GM21825 (cell line): ENCODE data around the gene MGAT4A.

Experiments
- ATAC-seq: cut with Tn5 transposase; IDR thresholded peaks from one replicate; pipeline ENCODE4 v1.9.1; 2021; ENCODE audit warnings: mild to moderate bottlenecking, moderate library complexity; ENCODE audit not compliant: unreplicated experiment

MGAT4A gene

DNA sequence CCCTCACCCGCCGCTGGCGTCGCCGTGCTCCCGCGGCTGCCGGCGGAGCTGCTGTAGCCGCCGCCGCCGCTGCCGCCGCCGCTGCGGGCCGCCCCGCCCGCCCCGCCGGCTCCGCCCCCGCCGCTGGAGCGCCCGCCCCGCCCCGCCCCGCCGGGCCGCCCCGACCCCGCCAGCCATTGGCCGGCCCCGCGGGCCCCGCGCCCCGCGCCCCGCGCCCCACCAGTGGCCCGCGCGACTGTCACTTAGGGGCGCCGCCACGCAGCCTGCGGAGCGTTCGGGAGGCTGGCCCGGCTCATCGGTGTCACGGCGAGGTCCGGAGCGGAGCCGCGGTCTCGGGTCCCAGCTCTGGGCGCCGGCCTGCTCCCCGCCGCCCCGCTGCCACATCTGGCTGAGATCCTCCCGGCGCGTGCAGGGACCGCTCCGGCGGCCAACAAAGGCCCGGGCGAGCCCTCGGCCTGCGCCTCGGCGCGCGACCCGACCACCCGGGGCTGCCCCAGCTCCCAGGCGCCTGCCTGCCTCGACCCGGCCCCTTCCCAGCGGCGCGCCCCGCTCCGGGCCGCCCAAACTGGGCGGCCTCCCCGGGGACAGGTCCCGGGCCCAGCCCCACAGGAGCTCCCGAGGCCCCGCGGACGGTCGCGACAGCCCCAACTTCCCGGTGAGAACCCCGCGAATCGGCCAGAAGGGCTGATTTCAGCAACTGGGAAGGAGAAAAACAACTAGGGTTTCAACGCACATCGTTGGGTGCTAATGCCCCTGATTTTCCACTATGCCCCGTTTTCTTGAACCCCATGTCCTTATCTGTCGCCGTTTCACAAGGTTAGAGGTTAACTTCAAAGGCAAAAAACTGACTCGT is at the start of gene MGAT4A:
TSS of gene MGAT4A (minus strand) at position 92 of the 853 bp plus-strand sequence. CDS start 4,800 bp downstream, outside the sequence.
- peak; percentile 82 for ATAC-seq

DNA sequence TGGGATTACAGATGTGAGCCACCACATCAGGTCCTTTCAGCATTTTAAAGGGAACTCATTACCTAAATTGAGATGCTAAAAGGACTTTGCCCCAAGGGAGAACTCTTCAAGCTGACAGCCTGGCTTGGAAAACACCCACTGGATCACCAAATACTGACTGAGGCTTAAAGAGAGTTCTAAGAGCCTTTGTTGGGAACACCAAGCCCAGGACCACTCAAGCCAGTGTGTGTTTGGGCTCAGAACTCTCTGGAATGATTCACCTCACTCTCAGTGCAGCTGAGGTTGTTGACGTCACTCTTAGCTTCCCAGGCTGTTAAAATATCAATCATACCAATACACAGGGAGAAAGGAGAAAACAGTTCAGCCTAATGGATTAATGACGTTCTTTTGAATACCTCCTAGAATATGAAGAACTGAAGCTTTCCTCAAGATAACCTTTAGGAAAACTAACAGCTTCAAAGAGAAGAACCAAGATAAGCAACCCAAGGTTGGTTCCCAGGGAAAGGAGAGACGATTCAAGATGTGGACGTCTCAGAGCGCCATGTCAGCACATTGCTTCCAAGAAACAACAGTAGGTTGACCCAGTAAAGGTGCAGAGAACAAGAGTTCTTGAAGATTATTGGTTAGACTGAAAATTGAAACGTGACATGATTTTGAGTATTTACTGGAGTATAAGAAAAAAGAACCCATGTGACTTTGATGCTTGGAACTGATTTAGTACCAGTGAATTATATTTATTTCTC is 48.0 kb upstream of the MGAT4A start:
- ATAC-seq, result no peak

DNA sequence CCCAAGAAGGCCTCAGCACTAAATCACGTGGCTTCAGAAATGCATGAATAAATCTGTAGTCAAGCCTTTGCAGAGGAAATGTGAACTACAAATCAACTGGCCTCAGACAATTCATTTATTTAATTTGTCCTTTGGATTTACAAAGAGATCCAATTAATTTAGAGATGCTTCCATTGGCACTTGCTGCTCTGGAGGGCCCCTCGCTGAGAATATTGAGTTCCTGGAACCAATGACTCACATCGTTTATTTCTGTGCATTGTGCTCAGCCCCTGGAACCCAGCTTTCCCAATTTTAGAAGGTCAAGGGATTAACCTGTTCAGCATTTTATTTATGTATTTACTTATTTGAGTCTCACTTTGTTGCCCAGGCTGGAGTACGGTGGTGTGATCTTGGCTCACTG is 47.2 kb upstream of the MGAT4A start:
- ATAC-seq, result no peak

DNA sequence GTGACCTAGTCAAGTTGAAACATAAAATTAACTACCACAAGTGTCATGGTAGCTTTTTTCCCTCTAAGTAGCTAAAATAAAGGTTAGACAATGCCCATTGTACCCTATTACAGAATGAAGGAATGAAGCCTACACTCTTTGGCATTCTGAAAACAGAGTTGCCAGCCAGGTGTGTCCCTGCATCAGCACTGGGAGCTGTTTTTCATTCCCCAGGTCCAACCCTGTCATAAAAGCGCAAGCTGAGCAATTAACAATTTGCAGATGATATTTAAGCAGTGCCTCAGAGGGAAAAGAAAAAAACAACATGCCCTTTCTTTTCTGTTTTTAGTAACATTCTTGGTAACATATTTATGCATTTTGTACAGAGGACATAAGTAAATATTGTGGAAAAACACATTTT is 46.8 kb upstream of the MGAT4A start:
- ATAC-seq, result no peak

DNA sequence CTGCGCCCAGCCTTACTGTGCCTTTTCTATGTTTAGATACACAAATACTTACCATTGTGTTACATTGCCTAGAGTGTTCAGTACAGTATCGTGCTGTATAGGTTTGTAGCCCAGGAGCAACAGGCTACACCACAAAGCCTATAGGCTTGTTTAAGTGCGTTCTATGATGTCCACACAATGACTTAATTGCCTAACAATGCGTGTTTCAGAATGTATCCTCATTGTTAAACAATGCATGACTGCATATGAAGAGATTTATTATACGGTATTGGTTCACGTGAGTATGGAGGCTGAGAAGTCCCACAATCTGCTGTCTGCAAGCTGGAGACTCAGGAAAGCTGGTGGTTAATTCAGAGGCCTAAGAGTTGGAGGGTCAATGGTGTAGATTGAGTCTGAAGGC is 46.1 kb upstream of the MGAT4A start:
- no peak for ATAC-seq

DNA sequence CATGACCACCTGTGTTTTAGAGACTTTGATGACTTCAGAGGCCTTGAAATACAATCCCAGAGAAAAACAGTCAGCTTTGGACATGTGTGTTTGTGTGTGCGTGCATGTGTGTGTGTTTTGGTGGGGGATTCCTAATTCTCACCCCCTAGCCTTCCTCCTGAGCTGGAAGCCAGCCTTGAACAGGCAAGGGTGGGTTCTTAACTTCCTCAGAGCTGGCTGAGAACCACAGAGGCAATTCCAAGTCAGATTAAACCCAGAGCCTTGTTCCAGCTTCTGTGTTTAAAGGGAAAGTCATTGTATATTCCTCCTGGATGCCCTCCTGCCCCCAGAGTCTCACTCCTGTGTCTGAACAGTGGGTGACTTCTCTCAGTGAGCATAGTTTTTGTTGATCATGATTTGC is 45.2 kb upstream of the MGAT4A start:
- no peak for ATAC-seq

DNA sequence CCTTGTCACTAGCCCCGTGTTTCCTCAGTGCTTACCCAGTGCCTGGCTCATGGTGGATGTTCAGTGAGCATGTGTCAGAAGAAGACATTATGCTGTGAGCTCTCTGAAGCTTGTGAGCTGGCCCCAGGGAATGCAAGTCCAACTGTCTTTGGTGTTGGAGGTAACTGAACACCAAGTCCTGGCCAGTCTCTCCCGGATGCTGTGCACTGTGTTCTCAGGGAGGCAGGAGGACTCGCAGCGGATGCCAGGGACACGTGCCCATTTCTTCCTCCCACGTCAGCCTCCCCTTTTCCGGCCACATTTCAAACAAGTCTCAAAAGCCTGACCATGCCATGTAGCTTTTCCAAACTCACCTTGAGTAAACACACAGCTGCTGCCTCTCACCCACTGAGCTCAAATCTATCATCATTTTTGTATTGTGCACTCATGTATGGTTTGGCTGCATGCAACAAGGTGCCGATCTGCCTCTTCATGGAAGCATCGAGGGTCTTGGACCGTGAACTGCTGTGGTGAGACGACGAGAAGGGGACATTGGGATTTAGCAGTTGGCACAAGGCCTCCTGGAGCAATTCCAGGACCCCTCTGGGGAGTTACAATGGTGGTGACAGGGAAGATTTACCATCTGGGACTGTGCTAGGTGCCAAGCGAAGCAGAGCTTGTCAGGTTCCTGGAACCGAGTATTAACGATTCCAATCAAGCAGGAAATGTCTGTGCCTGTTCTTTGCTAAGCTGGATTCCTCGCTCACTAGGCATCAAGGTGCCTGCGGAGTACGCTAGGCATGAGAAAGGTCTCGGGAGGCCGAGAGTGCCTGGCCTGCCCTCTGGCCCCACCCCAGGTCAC is 44.4 kb upstream of the MGAT4A start:
- ATAC-seq, result no peak

DNA sequence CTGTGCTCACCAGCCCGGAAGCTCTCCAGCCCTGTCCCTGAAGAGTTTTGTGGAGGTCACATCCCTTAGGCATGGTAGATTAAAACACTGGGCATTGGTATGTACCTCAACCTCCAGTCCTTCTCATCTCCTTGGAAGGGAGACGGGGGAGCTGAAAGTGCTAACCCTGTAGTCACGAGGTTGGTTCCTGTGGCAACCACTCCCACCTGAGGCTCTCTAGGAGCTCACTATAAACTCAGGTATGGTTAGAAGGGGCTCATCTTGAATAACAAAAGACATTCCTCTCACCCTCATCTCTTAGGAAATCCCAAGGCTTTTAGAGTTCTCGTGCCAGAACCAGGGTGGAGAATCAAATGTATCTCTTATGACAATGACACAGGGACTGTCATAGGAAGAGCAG is 43.0 kb upstream of the MGAT4A start:
- ATAC-seq, result no peak

DNA sequence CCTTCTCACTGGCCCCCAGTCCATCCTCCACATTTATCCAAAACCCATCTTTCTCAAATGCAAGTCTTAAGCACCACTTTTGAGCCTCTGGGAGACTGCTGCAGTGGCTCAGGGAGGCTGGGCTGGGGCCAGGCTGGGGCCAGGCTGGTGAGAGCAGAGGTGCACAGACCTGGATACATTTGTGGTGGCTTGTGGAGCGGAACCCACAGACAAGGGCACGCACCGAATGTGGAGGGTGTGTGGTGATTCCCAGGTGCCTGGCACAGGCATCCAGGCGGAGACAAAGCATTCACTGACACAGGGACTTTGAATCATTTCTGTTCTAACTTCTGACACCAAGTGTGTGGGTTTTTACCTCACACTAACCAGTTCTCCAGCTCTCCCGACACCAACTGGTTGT is 42.2 kb upstream of the MGAT4A start:
- ATAC-seq, result no peak

DNA sequence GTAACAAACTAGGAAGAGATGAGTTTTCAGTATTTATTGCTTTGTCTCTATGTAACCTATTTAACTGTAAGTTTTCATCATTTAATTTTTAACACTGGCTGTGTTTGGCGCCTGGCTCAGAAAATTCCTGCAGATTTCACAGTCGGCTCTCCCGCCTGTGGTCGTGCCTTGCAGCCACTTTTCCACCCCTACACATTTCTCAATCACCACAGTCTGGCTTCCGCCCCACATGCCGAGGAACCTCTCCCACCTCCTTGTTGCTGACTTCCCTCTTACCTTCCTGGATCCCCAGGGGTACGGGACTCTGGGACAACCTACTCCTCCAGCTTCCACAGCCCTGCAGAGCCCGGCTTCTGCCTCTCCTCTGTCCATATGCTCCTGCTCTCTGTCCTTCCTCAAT is 41.6 kb upstream of the MGAT4A start:
- ATAC-seq, result no peak

DNA sequence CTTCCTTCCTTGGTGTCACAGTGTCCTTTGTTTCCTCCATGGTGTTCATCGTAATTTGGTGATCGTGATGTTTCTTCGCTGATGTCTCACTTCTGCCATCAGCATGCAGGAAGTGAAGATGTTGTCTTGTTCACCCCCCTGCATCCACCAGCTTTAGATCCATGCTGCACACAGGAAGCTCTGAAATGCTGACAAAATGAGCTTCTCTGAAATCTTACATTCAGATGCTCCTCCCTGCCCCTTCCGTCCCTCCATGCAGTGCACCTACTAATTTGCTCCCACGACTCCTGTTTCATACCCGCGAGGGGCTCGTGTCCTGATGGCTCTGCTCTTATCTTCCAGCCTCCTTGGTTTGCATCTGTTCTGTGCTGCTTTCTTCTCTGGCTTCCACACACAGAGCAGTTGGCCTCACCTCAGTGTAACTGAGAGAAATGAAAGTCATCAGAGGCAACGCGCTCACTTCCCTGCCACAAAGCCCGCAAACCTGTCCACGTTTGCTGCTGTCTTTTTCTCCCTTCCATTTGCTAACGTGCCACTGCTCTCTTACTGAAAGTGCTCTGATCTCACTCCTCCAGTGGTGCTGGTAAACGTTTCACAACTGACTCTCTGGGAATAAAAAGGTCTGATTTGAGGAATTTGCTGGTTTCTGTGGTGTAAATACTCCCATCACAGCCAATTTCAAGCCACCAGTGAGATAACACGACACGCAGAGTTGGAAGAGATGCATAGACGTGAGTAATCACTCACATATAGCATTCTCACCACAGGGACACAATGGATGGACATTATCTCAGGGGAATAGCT is 41.0 kb upstream of the MGAT4A start:
- ATAC-seq, result no peak

DNA sequence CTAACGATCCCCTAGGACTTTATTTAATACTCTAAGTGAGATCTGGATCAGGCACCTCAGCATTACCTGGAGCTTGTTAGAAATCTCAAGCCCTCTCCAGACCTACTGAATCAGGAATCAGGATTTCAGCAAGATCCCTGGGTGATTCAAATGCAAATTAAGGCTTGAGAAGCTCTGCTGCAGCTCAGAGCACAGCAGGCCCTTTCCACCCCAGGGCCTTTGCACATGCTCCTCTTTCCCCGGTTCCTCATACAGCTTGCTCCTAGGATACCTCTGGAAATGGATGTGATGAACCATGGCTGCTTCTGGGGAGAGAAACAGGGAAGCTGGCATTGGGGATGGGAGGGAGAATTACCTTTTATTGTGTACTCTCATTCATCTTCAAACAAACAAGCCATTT is 40.3 kb upstream of the MGAT4A start:
- ATAC-seq, result no peak

DNA sequence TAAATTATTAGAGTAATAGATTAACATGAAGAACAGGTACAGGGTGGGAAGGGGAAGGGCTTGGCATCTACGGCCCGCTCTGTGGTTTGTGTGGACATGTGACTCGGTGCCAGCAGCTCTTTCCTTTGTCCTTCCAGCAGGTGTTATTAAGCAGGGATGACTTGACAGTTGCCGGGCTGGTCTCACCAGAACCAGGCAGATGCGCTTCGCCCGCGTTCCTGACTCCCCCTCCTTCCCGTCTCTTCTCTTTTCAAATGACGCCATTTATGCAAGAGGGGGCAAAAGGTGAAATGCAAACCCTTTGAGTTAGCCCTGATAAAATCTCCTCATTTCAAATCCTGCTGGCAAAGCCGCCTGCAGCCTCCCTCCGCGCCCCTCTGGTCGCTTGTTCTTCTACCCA is 38.9 kb upstream of the MGAT4A start:
- no peak for ATAC-seq

DNA sequence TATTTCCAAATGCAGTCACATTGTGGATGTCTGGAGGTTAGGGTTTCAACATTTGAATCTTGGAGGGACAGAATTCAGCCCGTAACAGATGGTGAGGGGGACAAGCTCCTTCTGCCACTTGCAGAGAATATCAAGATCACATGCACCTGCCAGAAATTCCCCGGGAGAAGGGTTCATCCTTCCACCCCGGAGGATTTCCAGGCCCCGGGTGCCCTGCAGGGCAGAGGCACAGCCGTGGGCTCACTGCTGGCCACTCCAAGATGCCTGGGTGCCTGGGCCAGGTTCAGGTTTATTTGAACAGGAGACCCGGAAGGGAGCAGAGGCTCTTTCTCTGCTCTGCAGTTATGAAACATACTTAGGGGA is 38.2 kb upstream of the MGAT4A start:
- no peak for ATAC-seq

DNA sequence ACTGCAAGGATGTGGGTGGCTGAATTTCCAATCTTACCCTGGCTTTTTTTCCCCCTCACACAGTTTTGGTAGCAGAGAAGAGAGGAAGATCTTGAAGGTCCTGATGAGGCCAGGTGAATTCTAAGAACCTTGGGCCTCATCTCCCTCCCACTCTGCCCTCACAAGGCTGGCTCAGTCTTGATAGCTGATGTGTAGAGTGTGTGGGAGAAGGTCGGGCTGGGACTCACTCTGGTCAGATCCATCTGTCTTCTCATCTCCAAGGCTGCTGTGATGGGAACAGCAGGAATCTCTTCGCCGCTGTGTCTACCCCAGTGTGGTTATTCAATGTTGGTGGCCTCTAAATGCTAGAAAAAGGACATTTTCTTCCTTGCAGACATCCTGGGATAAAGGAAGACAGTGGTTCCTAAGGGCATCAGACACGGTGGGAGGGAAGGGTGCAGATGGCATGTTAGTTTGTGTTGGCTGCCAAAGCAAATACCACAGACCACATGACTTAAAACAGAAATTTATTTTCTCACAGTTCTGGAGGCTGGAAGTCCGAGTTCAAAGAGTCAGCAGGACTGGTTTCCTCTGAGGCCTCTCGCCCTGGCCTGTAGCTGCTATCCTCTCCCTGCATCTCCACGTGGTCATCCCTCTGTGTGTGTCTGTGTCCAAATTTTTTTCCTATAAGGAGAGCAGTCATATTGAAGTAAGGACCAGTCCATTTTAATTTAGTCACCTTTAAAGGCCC is 37.6 kb upstream of the MGAT4A start:
- no peak for ATAC-seq

DNA sequence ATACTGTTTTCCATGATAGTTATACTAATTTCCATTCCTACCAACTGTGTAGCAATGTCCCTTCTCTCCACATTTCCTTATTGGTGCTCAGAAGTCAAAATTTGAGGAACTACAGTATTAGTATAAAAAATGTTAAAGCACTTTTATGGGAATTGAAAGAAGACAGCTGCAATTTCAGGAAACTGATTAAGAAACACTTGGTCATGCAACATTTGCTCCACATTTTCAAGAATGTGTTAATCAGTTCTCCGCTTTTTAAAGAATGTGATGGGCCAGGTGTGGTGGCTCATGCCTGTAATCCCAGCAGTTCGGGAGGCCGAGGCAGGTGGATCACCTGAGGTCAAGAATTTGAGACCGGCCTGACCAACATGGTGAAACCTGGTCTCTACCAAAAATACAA is 33.6 kb upstream of the MGAT4A start:
- ATAC-seq, result no peak

DNA sequence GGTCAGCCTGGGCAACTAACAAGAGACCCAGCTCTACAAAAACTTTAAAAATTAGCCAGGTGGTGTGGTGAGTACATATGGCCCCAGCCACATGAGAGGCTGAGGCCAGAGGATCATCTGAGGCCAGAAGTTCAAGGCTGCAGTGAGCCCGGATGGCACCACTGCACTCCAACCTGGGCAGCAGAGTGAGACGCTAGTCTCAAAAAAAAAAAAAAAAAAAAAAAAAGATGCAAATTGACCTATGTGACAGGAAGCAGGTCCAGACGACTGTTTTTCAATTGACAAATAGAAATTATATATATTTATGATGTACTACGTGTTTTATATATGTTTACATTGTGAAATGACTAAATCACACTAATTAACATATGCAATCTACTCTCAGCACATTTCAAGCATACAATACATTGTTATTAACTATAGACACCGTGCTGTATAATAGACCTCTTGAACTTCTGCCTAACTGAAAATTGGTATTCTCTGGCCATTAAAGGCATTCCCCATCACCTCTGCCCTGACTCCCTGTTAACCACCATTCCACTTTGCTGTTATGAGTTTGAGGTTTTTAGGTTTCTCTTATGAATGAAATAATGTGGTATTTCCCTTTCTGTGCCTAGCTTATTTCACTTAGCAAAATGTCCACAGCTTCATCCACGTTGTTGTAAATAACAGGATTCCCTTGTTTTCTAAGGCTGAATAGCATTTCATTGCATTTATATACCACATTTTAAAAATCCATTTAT is 32.4 kb upstream of the MGAT4A start:
- no peak for ATAC-seq

DNA sequence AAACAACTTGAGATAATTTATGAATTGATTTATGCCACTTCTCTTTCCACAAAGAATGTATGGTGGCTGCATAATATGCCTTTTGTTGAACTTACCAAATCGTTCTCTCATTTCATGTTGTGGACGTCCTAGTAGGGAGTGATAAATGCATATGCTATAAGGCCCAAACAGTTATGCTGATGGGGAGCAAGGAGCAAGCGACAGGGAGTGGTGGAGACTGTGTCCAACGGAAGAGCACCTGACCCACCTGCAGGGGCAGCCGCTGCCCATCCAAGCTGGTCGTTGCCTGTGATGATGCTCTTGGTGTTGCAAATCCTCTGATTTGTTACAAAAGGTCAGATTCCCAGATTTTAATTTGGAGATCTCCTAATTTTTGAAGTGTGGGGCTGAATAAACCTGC is 31.0 kb upstream of the MGAT4A start:
- ATAC-seq, result no peak

DNA sequence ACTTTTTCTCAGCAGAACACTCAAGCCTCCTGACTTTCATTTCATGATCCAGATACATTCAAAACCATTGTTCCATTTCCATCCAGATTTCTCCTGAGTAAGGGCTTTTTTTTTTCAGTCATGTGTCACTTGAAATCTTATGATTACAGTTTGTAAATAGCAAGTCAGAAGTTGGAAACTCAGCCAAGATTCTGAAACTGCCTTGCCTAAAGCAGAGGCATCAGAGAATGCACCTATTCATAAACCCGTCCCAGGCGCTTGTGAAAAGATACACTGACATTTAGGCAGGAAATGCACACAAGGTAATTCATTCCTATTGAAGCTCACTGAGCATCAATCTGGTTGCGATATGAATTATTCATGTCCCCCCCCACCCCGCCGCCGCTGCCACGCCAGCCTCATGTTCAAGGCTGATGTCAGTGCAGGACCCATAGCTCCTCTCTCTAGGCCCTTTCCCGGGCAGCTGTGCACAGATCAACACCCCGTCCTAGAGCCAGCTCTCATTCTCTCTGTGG is 30.4 kb upstream of the MGAT4A start:
- ATAC-seq, result no peak
